A549 (cell line): Measurements from ENCODE around the gene ATP9A. TPM values are rescaled to one million over a fixed set of nuclear protein-coding genes. Genes with fewer than 3 reads are reported as not detected.

Source experiments
- ATAC-seq, 2 experiments: fragments of 200-7000 bp in 1 of 2; fragments of >200 bp in 1 of 2; cut with Nextera tagmentation in 1 of 2; cut with Tn5 transposase in 1 of 2; 3 replicates each; pipeline versions ENCODE4 v1.8.0 to v1.9.1; 2018 to 2020; ENCODE audit warnings: mild to moderate bottlenecking in 1 of 2, moderate library complexity in 1 of 2
- CTCF ChIA-PET: fragments of 300-600 bp; sonication (Branson Sonifier 250); formaldehyde crosslinking; extraction: SDS; loops from one replicate; lab custom pipeline; 2021; ENCODE audit warnings: antibody characterized with exemption, inconsistent platforms; lab: Yijun Ruan, JAX
- POLR2A ChIA-PET: fragments of 350-600 bp; formaldehyde crosslinking; extraction: SDS; loops from one replicate; lab custom pipeline; 2021; ENCODE audit warnings: antibody characterized with exemption, inconsistent platforms; lab: Yijun Ruan, JAX
- DNase-seq, 2 experiments: peaks; one replicate each; pipeline versions ENCODE4 v3.0.0 to v3.0.0-alpha.2; 2011 to 2016; ENCODE audit warnings: low read depth in 1 of 2, low spot score in 1 of 2
- FAIRE-seq: peaks from 2 replicates; lab custom pipeline; 2011; peaks lifted over from hg19 to GRCh38; lab: Jason Lieb, UNC
- H3K27ac ChIP-seq, 2 experiments: fragments of >200 bp; sonication (Bioruptor Twin); formaldehyde crosslinking; 3 replicates each; pipeline ENCODE4 v1.5.1; 2016 to 2017
- H3K4me1 ChIP-seq: fragments of >200 bp; sonication (Bioruptor Twin); formaldehyde crosslinking; 3 replicates; pipeline ENCODE4 v1.6.1; 2016
- H3K4me2 ChIP-seq: fragments of >200 bp; sonication (Bioruptor Twin); formaldehyde crosslinking; 3 replicates; pipeline ENCODE4 v1.6.1; 2016
- H3K4me3 ChIP-seq: fragments of >200 bp; sonication (Bioruptor Twin); formaldehyde crosslinking; 3 replicates; pipeline ENCODE4 v1.5.1; 2016
- H3K9me3 ChIP-seq: fragments of >200 bp; sonication (Bioruptor Twin); formaldehyde crosslinking; 3 replicates; pipeline ENCODE4 v1.6.1; 2016
- CTCF ChIP-seq: fragments of >200 bp; sonication (Bioruptor Twin); formaldehyde crosslinking; IDR thresholded peaks from 3 replicates; pipeline ENCODE4 v1.5.1; 2016
- E2F6 ChIP-seq: IDR thresholded peaks from 2 replicates; pipeline ENCODE4 v1.6.1; 2012; ENCODE audit warnings: low read depth, borderline replicate concordance
- FOXS1 ChIP-seq: fragments of 250-450 bp; sonication (Bioruptor Pico); IDR thresholded peaks from 2 replicates; pipeline ENCODE4 v1.5.0; 2020; ENCODE audit warnings: mild to moderate bottlenecking, moderate library complexity
- GATA3 ChIP-seq: IDR thresholded peaks from 2 replicates; pipeline ENCODE4 v1.6.1; 2012; ENCODE audit warnings: borderline replicate concordance
- HOXA7 ChIP-seq: fragments of 250-450 bp; sonication (Bioruptor Pico); IDR thresholded peaks from 2 replicates; pipeline ENCODE4 v1.5.0; 2020; ENCODE audit warnings: mild to moderate bottlenecking, moderate library complexity
- MYC ChIP-seq: IDR thresholded peaks from 2 replicates; pipeline ENCODE4 v1.6.1; 2012; ENCODE audit warnings: mild to moderate bottlenecking, inconsistent platforms, low read length, improper control_type of control experiment, borderline replicate concordance
- NFE2L2 ChIP-seq: fragments of 150-350 bp; conservative IDR thresholded peaks from 2 replicates; pipeline ENCODE4 v1.6.1; 2014; ENCODE audit warnings: low read length
- PBX3 ChIP-seq: IDR thresholded peaks from 2 replicates; pipeline ENCODE4 v1.6.1; 2012
- PHF8 ChIP-seq: fragments of 200-600 bp; sonication (generic); IDR thresholded peaks from 2 replicates; pipeline ENCODE4 v1.6.1; 2016; ENCODE audit warnings: low read depth, mild to moderate bottlenecking, antibody characterized with exemption, moderate library complexity, borderline replicate concordance
- POLR2A ChIP-seq: IDR thresholded peaks from 2 replicates; pipeline ENCODE4 v1.6.1; 2012; ENCODE audit warnings: mild to moderate bottlenecking, low read length
- RAD21 ChIP-seq, 2 experiments: fragments of >200 bp in 1 of 2; sonication (Bioruptor Twin) in 1 of 2; formaldehyde crosslinking in 1 of 2; IDR thresholded peaks in 1 of 2; conservative IDR thresholded peaks in 1 of 2; 2 replicates in 1 of 2; 3 replicates in 1 of 2; pipeline ENCODE4 v1.6.1; 2012 to 2018; ENCODE audit warnings: inconsistent platforms in 1 of 2
- RARB ChIP-seq: fragments of 250-450 bp; sonication (Bioruptor Pico); IDR thresholded peaks from 2 replicates; pipeline ENCODE4 v1.8.0; 2021; ENCODE audit warnings: mild to moderate bottlenecking, moderate library complexity
- RFX5 ChIP-seq: fragments of 450-650 bp; IDR thresholded peaks from 2 replicates; pipeline ENCODE4 v1.7.1; 2014; ENCODE audit warnings: antibody characterized with exemption, mild to moderate bottlenecking, moderate library complexity
- SMC3 ChIP-seq: fragments of >200 bp; sonication (Bioruptor Twin); formaldehyde crosslinking; IDR thresholded peaks from 3 replicates; pipeline ENCODE4 v1.6.1; 2018; ENCODE audit warnings: inconsistent platforms
- TFCP2L1 ChIP-seq: fragments of 250-450 bp; sonication (Bioruptor Pico); IDR thresholded peaks from 2 replicates; pipeline ENCODE4 v1.5.0; 2021; ENCODE audit warnings: mild to moderate bottlenecking
- TP53 ChIP-seq: fragments of 250-450 bp; sonication (Bioruptor Pico); IDR thresholded peaks from 2 replicates; pipeline ENCODE4 v1.5.0; 2021; ENCODE audit warnings: mild to moderate bottlenecking, moderate library complexity
- WGBS: methylation state at CpG from one replicate; pipeline ENCODE4 v1.1.6; 2017; ENCODE audit errors: missing lambda C conversion rate; 5-methylcytosine and 5-hydroxymethylcytosine counted together
- polyA plus RNA-seq, 4 experiments: library from polyadenylated mRNA; depleted of rRNA in 3 of 4; stranded (reverse); fragments of >200 nt; fragmentation: RNase III in 1 of 4; extraction: RNeasy Plus Mini Kit Qiagen cat#74134 plus additional on column Dnase treatment in 1 of 4; gene quantifications; 2 replicates in 3 of 4; 3 replicates in 1 of 4; pipeline ENCODE4 v1.2.3, GENCODE V29; 2011 to 2017
- TF ChIP-seq, protein P1 (sequence below): IDR thresholded peaks from 2 replicates; pipeline ENCODE4 v1.6.1; 2012
- TF ChIP-seq, protein P2 (sequence below): fragments of >200 bp; sonication (Bioruptor Twin); formaldehyde crosslinking; IDR thresholded peaks from 2 replicates; pipeline ENCODE4 v1.6.1; 2016

Gene ATP9A
- polyA plus RNA-seq, 2 of the 4 experiments (the other 2 are of a cell fraction): 9.9 to 23.6 TPM

- ChIA-PET CTCF (interaction anchor here (0.6 to 2.5 kb wide), 53 partner anchors 8 to 997 kb away, joined by 3 to 45 read pairs (median 5); no protein-coding TSS in a partner anchor), POLR2A (no interaction called here)
- TF ChIP-seq TFCP2L1 (no peak), TP53 (CRISPR knock-in tag) (no peak), POLR2A (no peak), CTCF (no peak), PBX3 (no peak), GATA3 (no peak), FOXS1 (CRISPR knock-in tag) (no peak), SMC3 (no peak), E2F6 (no peak), RARB (CRISPR knock-in tag) (no peak), PHF8 (no peak), NFE2L2 (no peak)
- peaks cover 30% of the 10 kb centered on the region for H3K4me1 ChIP-seq
- H3K4me3 ChIP-seq: peak overlapping the region; percentile 84
- H3K9me3 ChIP-seq: no peaks in the 10 kb centered on the region
- DNase-seq: peak; percentile 28 to 42
- peak; percentile 53 to 55; a peak in 4 of 6 replicates for ATAC-seq
- H3K4me2 ChIP-seq: peak overlapping the region; percentile 92
- peak overlapping the region; percentile 95 to 96 for H3K27ac ChIP-seq
- WGBS: 1% methylated on average over 18 of the region's 18 CpGs
- FAIRE-seq: no peak
These were observed 32.6 kb upstream of the ATP9A start for GRCh38 chr20:51800872-51801121.

GRCh38 chr20:51800060-51800871, 32.1 kb upstream of the ATP9A start:
- peak; percentile 79 to 91 for ATAC-seq
- ChIA-PET POLR2A (interaction anchor here (0.9 to 1.4 kb wide), 2 partner anchors 33 to 283 kb away, joined by 3 to 4 read pairs; no protein-coding TSS in a partner anchor), CTCF (interaction anchor here (0.6 to 2.5 kb wide), 75 partner anchors 9 to 997 kb away, joined by 3 to 45 read pairs (median 4); no protein-coding TSS in a partner anchor)
- peak overlapping the region; percentile 95 to 96 for H3K27ac ChIP-seq
- no peak for FAIRE-seq
- TF ChIP-seq, protein P1, sequence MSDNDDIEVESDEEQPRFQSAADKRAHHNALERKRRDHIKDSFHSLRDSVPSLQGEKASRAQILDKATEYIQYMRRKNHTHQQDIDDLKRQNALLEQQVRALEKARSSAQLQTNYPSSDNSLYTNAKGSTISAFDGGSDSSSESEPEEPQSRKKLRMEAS: peak; percentile 54
- no peak for TF ChIP-seq HOXA7 (CRISPR knock-in tag)
- TF ChIP-seq MYC: 0 out of 2 replicates have a peak, but pooled peaks have one; percentile 31
- peak; percentile 91 for TF ChIP-seq CTCF
- TF ChIP-seq, protein P2, sequence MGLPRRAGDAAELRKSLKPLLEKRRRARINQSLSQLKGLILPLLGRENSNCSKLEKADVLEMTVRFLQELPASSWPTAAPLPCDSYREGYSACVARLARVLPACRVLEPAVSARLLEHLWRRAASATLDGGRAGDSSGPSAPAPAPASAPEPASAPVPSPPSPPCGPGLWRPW: no peak
- TF ChIP-seq SMC3: peak; percentile 91
- no peak for TF ChIP-seq NFE2L2
- no peak for TF ChIP-seq RARB (CRISPR knock-in tag)
- no peak for TF ChIP-seq RFX5
- peak; percentile 78 to 85 for TF ChIP-seq RAD21 (conservative IDR thresholded peaks at IDR 0.05 in 1 of 2, IDR thresholded peaks at IDR 0.05 in 1 of 2)
- 4% methylated on average over 27 of the region's 44 CpGs for WGBS
- peak; percentile 62 to 90 for DNase-seq
- H3K4me1 ChIP-seq: peaks cover 30% of the 10 kb centered on the region
- H3K9me3 ChIP-seq: no peaks in the 10 kb centered on the region
- peak overlapping the region; percentile 84 for H3K4me3 ChIP-seq
- H3K4me2 ChIP-seq: peak overlapping the region; percentile 92
